ENCODE results near the gene FOXO1.
"Not testable (repeated sequence)": the region's sequence is repeated elsewhere in the genome, so short reads cannot be mapped to it uniquely, and the experiment has no call there.

Gene FOXO1

GRCh38 chr13:40666045-40666932, at the start of gene FOXO1:
Gene FOXO1 (minus strand): TSS chr13:40666641. CDS start chr13:40666212, 429 bp downstream.
- no peak for TF ChIP-seq CTCF (IDR thresholded peaks at IDR 0.05)

GRCh38 chr13:40714433-40714832, 48.0 kb upstream of the FOXO1 start:
- not testable (repeated sequence) for H3K27ac ChIP-seq; H3K4me3 ChIP-seq; DNase-seq (ENCODE audit: low spot score)

More at GRCh38 chr13:40666045-40666932, at the start of gene FOXO1:
- peak within 1 kb of the TSS; percentile 98 for H3K4me3 ChIP-seq
- DNase-seq (ENCODE audit: low spot score), result peak; percentile 89
- H3K27ac ChIP-seq, result peak within 1 kb of the TSS; percentile 100

GRCh38 chr13:40706439-40706838, 40.0 kb upstream of the FOXO1 start:
- no peak for TF ChIP-seq CTCF (IDR thresholded peaks at IDR 0.05)
- Histone ChIP-seq H3K4me3 (no peak overlapping the region), H3K27ac (no peak overlapping the region)
- DNase-seq (ENCODE audit: low spot score), result no peak

GRCh38 chr13:40697711-40698110, 31.3 kb upstream of the FOXO1 start:
- no peak for TF ChIP-seq CTCF (IDR thresholded peaks at IDR 0.05)
- DNase-seq (ENCODE audit: low spot score), result no peak
- H3K4me3 ChIP-seq, result no peak overlapping the region
- H3K27ac ChIP-seq, result no peak overlapping the region

- no peak for DNase-seq (ENCODE audit: low spot score)
- no peak overlapping the region for H3K4me3 ChIP-seq
- no peak for TF ChIP-seq CTCF (IDR thresholded peaks at IDR 0.05)
Observed at GRCh38 chr13:40694426-40694825, 28.0 kb upstream of the FOXO1 start.

GRCh38 chr13:40692946-40693345, 26.5 kb upstream of the FOXO1 start:
- no peak overlapping the region for H3K4me3 ChIP-seq
- no peak overlapping the region for H3K27ac ChIP-seq
- no peak for TF ChIP-seq CTCF (IDR thresholded peaks at IDR 0.05)
- DNase-seq (ENCODE audit: low spot score), result no peak

More at GRCh38 chr13:40694426-40694825, 28.0 kb upstream of the FOXO1 start:
- no peak overlapping the region for H3K27ac ChIP-seq

GRCh38 chr13:40688781-40689180, 22.3 kb upstream of the FOXO1 start:
- no peak for DNase-seq (ENCODE audit: low spot score)

More at GRCh38 chr13:40688781-40689180, 22.3 kb upstream of the FOXO1 start:
- Histone ChIP-seq H3K4me3 (no peak overlapping the region), H3K27ac (no peak overlapping the region)
- no peak for TF ChIP-seq CTCF (IDR thresholded peaks at IDR 0.05)
